IMR-90 (cell line): Measurements from ENCODE around the gene ASH1L. TPM values are rescaled to one million over a fixed set of nuclear protein-coding genes. Genes with fewer than 3 reads are reported as not detected.
"Not testable (repeated sequence)": the region's sequence is repeated elsewhere in the genome, so short reads cannot be mapped to it uniquely, and the experiment has no call there.

ENCODE experiments used
- ATAC-seq: fragments of 200-7000 bp; cut with Tn5 transposase; 2 replicates; pipeline ENCODE4 v1.9.1; 2020; ENCODE audit warnings: low read depth, mild to moderate bottlenecking, moderate library complexity
- BruUV-seq: library from RNA; stranded (reverse); fragments of 400-500 nt; replicated peaks from 2 replicates; lab custom pipeline; 2021; lab: Mats Ljungman, UMichigan
- CTCF ChIA-PET: fragments of 300-600 bp; formaldehyde crosslinking; extraction: SDS; loops from one replicate; lab custom pipeline; 2021; ENCODE audit warnings: antibody characterized with exemption; lab: Yijun Ruan, JAX
- POLR2A ChIA-PET: fragments of 300-600 bp; sonication (Branson Sonifier 250); formaldehyde crosslinking; loops from one replicate; lab custom pipeline; 2022; ENCODE audit warnings: antibody characterized with exemption; ENCODE audit not compliant: unreplicated experiment; lab: Charles Lee
- DNase-seq: peaks from one replicate; pipeline ENCODE4 v3.0.0; 2013
- H2AFZ ChIP-seq: replicated peaks from 2 replicates; pipeline ENCODE3; 2013; ENCODE audit warnings: low read length, mild to moderate bottlenecking; ENCODE audit not compliant: poor library complexity
- H2AK5ac ChIP-seq: 2 replicates; pipeline ENCODE4 v1.6.1; 2013; ENCODE audit warnings: low read depth, low read length, inconsistent platforms
- H2AK9ac ChIP-seq: replicated peaks from 2 replicates; pipeline ENCODE3; 2013; ENCODE audit warnings: mild to moderate bottlenecking, low read depth, low read length, moderate library complexity; ENCODE audit not compliant: poor library complexity
- H2BK120ac ChIP-seq: 2 replicates; pipeline ENCODE4 v1.6.1; 2013; ENCODE audit warnings: low read depth, low read length, inconsistent platforms
- H2BK15ac ChIP-seq: 3 replicates; pipeline ENCODE4 v1.6.1; 2013; ENCODE audit warnings: low read depth, low read length, inconsistent platforms
- H2BK20ac ChIP-seq: 2 replicates; pipeline ENCODE4 v1.6.1; 2013; ENCODE audit warnings: low read depth, mild to moderate bottlenecking, inconsistent platforms, low read length, moderate library complexity
- H2BK5ac ChIP-seq: 2 replicates; pipeline ENCODE4 v1.6.1; 2013; ENCODE audit warnings: mild to moderate bottlenecking, low read depth, low read length, inconsistent platforms; ENCODE audit not compliant: poor library complexity, severe bottlenecking
- H3K14ac ChIP-seq: replicated peaks from 2 replicates; pipeline ENCODE4 v1.6.1; 2013; ENCODE audit warnings: low read depth, low read length, inconsistent platforms
- H3K18ac ChIP-seq: 2 replicates; pipeline ENCODE4 v1.6.1; 2013; ENCODE audit warnings: low read depth, low read length, control low read depth
- H3K23ac ChIP-seq: 2 replicates; pipeline ENCODE4 v1.6.1; 2013; ENCODE audit warnings: low read depth, low read length, inconsistent platforms
- H3K27ac ChIP-seq: 2 replicates; pipeline ENCODE4 v1.5.1; 2013; ENCODE audit warnings: mild to moderate bottlenecking, control low read depth, low read length; ENCODE audit not compliant: insufficient read depth
- H3K27me3 ChIP-seq: 2 replicates; pipeline ENCODE4 v1.6.1; 2013; ENCODE audit warnings: low read length; ENCODE audit not compliant: control insufficient read depth, insufficient read depth
- H3K36me3 ChIP-seq: 2 replicates; pipeline ENCODE4 v1.6.1; 2013; ENCODE audit warnings: low read length, mixed read lengths; ENCODE audit not compliant: control insufficient read depth, insufficient read depth
- H3K4ac ChIP-seq: 2 replicates; pipeline ENCODE4 v1.6.1; 2013; ENCODE audit warnings: low read depth, low read length, inconsistent platforms
- H3K4me1 ChIP-seq: 2 replicates; pipeline ENCODE4 v1.6.1; 2013; ENCODE audit warnings: low read length, mixed read lengths; ENCODE audit not compliant: control insufficient read depth, insufficient read depth
- H3K4me2 ChIP-seq: 2 replicates; pipeline ENCODE4 v1.6.1; 2013; ENCODE audit warnings: low read depth, mild to moderate bottlenecking, control low read depth, low read length, moderate library complexity
- H3K4me3 ChIP-seq: 2 replicates; pipeline ENCODE4 v1.5.1; 2013; ENCODE audit warnings: low read depth, mild to moderate bottlenecking, control low read depth, low read length, moderate library complexity; ENCODE audit not compliant: insufficient read depth
- H3K56ac ChIP-seq: 2 replicates; pipeline ENCODE4 v1.6.1; 2013; ENCODE audit warnings: low read length, inconsistent platforms; ENCODE audit not compliant: insufficient read depth; ENCODE audit errors: extremely low read depth
- H3K79me1 ChIP-seq, 2 experiments: 2 replicates each; pipeline ENCODE4 v1.6.1; 2013; ENCODE audit warnings: low read length in 2 of 2, inconsistent platforms in 1 of 2, low read depth in 1 of 2
- H3K9ac ChIP-seq: 2 replicates; pipeline ENCODE4 v1.6.1; 2013; ENCODE audit warnings: low read depth, low read length, control low read depth
- H3K9me1 ChIP-seq: 2 replicates; pipeline ENCODE4 v1.6.1; 2013; ENCODE audit warnings: low read length, inconsistent platforms; ENCODE audit not compliant: insufficient read depth
- H3K9me3 ChIP-seq: 2 replicates; pipeline ENCODE4 v1.6.1; 2013; ENCODE audit warnings: low read length; ENCODE audit not compliant: control insufficient read depth, insufficient read depth
- H4K20me1 ChIP-seq: 2 replicates; pipeline ENCODE4 v1.6.1; 2013; ENCODE audit warnings: low read length, inconsistent platforms; ENCODE audit not compliant: insufficient read depth
- H4K5ac ChIP-seq: 2 replicates; pipeline ENCODE4 v1.6.1; 2013; ENCODE audit warnings: mild to moderate bottlenecking, low read depth, low read length, control low read depth
- H4K8ac ChIP-seq, 2 experiments: 2 replicates each; pipeline ENCODE4 v1.6.1; 2013; ENCODE audit warnings: low read depth in 2 of 2, low read length in 2 of 2, control low read depth in 1 of 2, inconsistent platforms in 1 of 2
- H4K91ac ChIP-seq: 2 replicates; pipeline ENCODE4 v1.6.1; 2013; ENCODE audit warnings: low read depth, low read length, inconsistent platforms; ENCODE audit not compliant: insufficient read depth
- WGBS, 2 experiments: methylation state at CpG; one replicate each; pipeline versions ENCODE4 v1.1.5 to v1.1.7; 2013; ENCODE audit warnings: missing lambda C conversion rate in 2 of 2; ENCODE audit not compliant: insufficient read length in 1 of 2; ENCODE audit errors: extremely low coverage in 2 of 2; 5-methylcytosine and 5-hydroxymethylcytosine counted together
- dilution Hi-C: fragments of 300-500 bp; cut with HindIII; formaldehyde crosslinking; loops from one replicate; pipeline ENCODE4 v1.14.3; 2018; ENCODE audit warnings: low sequenced_read_pairs; ENCODE audit not compliant: unreplicated experiment
- in situ Hi-C: fragments of 300-500 bp; cut with MboI; formaldehyde crosslinking; loops from 3 replicates; pipeline ENCODE4 v1.14.3; 2019; ENCODE audit warnings: low sequenced_read_pairs, inconsistent platforms, mixed read lengths
- intact Hi-C: fragments of 100-400 bp; cut with micrococcal nuclease; formaldehyde crosslinking; loops from 2 replicates; pipeline ENCODE4 v1.10.0; 2022
- polyA plus RNA-seq, 3 experiments: library from polyadenylated mRNA; depleted of rRNA; stranded (reverse); fragments of >200 nt; gene quantifications; 2 replicates each; pipeline ENCODE4 v1.2.3, GENCODE V29; 2012; ENCODE audit warnings: low replicate concordance in 1 of 3
- total RNA-seq: library from RNA; depleted of rRNA; stranded (reverse); fragments of >200 nt; gene quantifications from 2 replicates; pipeline ENCODE4 v1.2.3, GENCODE V29; 2012

Gene ASH1L
- total and polyA plus RNA-seq, 2 of the 4 experiments (the other 2 are of a cell fraction): 13.7 to 18.5 TPM

DNA sequence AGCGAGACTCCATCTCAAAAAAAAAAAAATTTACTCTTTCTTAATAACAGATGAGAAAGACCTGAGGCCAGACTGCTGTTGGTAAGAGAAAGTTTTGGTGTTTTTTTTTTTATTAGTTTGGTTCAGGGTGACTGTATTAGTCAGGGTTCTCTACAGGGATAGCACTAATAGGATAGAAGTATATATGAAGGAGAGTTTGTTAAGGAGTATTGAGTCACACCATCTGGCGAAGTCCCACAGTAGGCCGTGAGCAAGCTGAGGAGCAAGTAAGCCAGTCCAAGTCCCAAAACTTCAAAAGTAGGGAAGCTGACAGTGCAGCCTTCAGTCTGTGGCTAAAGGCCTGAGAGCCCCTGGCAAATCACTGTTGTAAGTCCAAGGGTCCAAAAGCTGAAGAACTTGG is 26.7 kb upstream of the ASH1L start:
- H2BK20ac ChIP-seq, in situ Hi-C loops, H2BK5ac ChIP-seq, H4K8ac ChIP-seq, dilution Hi-C loops, H3K56ac ChIP-seq, H4K91ac ChIP-seq, H3K23ac ChIP-seq, H3K36me3 ChIP-seq, H3K9me1 ChIP-seq, H3K18ac ChIP-seq, H3K4me3 ChIP-seq, H3K9me3 ChIP-seq, intact Hi-C loops, BruUV-seq, H2AK9ac ChIP-seq, H2BK120ac ChIP-seq, H3K4ac ChIP-seq, H3K9ac ChIP-seq, H3K79me1 ChIP-seq, H3K27me3 ChIP-seq, H2AFZ ChIP-seq, H4K5ac ChIP-seq, H4K20me1 ChIP-seq, POLR2A ChIA-PET, H2BK15ac ChIP-seq, H2AK5ac ChIP-seq, H3K27ac ChIP-seq, H3K4me2 ChIP-seq, H3K14ac ChIP-seq, H3K4me1 ChIP-seq, CTCF ChIA-PET: not testable (repeated sequence)
- WGBS, 2 experiments: no CpG with 5 or more reads among the region's 3 CpGs
- peak; percentile 82 for ATAC-seq
- DNase-seq: peak; percentile 24

DNA sequence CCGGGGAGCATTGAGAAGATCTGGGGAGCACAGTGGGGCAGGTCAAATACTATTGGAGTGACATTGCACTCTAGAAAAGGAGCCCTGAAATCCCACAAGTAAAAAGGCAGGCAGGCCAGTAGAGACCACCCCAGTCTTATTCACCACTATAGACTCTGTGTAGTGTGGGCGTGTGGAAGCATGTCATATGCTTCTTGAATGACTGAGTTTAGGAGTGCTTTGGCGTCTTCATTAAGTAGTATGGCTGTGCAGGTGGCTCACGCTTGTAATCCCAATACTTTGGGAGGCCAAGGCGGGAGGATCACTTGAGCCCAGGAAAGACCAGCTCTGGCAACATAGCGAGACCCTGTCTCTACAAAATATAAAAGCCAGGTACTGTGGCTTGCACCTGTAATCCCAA is 21.2 kb upstream of the ASH1L start:
- WGBS, 2 experiments: 83% methylated on average over 1 of the region's 6 CpGs; no CpG with 5 or more reads in 1 of the 2 experiments
- H4K91ac ChIP-seq, H4K5ac ChIP-seq, H3K18ac ChIP-seq, H2BK15ac ChIP-seq, H2AFZ ChIP-seq, H3K9me1 ChIP-seq, H3K56ac ChIP-seq, BruUV-seq, H2AK9ac ChIP-seq, DNase-seq, H2BK5ac ChIP-seq, H3K4me2 ChIP-seq, H2BK120ac ChIP-seq, H2AK5ac ChIP-seq, H3K36me3 ChIP-seq, H3K4me3 ChIP-seq, H3K9ac ChIP-seq, H3K4me1 ChIP-seq, H4K20me1 ChIP-seq, intact Hi-C loops, H3K27ac ChIP-seq, H2BK20ac ChIP-seq, H3K4ac ChIP-seq, H3K23ac ChIP-seq, dilution Hi-C loops, H3K79me1 ChIP-seq, H3K27me3 ChIP-seq, ATAC-seq, H4K8ac ChIP-seq, H3K14ac ChIP-seq, CTCF ChIA-PET, in situ Hi-C loops, H3K9me3 ChIP-seq: not testable (repeated sequence)
- POLR2A ChIA-PET: interaction anchor here (0.6 kb wide), 1 partner anchor 10 kb away, joined by 5 read pairs; no protein-coding TSS in a partner anchor
